GM12878 (cell line): Measurements from ENCODE around the gene HDAC5. TPM values are rescaled to one million over a fixed set of nuclear protein-coding genes. Genes with fewer than 3 reads are reported as not detected.

Source experiments
- CHD1 ChIP-seq: IDR thresholded peaks from 2 replicates; pipeline ENCODE4 v1.6.1; 2012; ENCODE audit warnings: low read depth, low read length, improper control_type of control experiment
- CHD2 ChIP-seq: IDR thresholded peaks from 2 replicates; pipeline ENCODE4 v1.6.1; 2011; ENCODE audit warnings: low read depth, low read length, improper control_type of control experiment, borderline replicate concordance
- EP300 ChIP-seq, 2 experiments: fragments of 150-350 bp in 1 of 2; IDR thresholded peaks; 2 replicates each; pipeline ENCODE4 v1.6.1; 2011 to 2012; ENCODE audit warnings: low read depth in 2 of 2, low read length in 2 of 2, borderline replicate concordance in 1 of 2, improper control_type of control experiment in 1 of 2, inconsistent platforms in 1 of 2; ENCODE audit not compliant: control insufficient read depth in 1 of 2
- EZH2 ChIP-seq: IDR thresholded peaks from 2 replicates; pipeline ENCODE4 v1.6.1; 2012; ENCODE audit warnings: low read depth, mild to moderate bottlenecking, control low read depth, inconsistent platforms, low read length, borderline replicate concordance; ENCODE audit not compliant: control insufficient read depth
- IKZF1 ChIP-seq: fragments of 450-650 bp; conservative IDR thresholded peaks from 2 replicates; pipeline ENCODE4 v1.6.1; 2017; ENCODE audit warnings: antibody characterized with exemption, mild to moderate bottlenecking
- IKZF2 ChIP-seq, 2 experiments: fragments of 450-650 bp; IDR thresholded peaks; 2 replicates each; pipeline ENCODE4 v1.6.1; 2017; ENCODE audit warnings: mild to moderate bottlenecking in 2 of 2, moderate library complexity in 2 of 2
- MTA2 ChIP-seq: fragments of 450-650 bp; IDR thresholded peaks from 2 replicates; pipeline ENCODE4 v1.6.1; 2016; ENCODE audit warnings: low read depth, mild to moderate bottlenecking, moderate library complexity
- NR2F1 ChIP-seq: fragments of 450-650 bp; conservative IDR thresholded peaks from 2 replicates; pipeline ENCODE4 v1.6.1; 2017; ENCODE audit warnings: mild to moderate bottlenecking
- PAX8 ChIP-seq: fragments of 450-650 bp; IDR thresholded peaks from 2 replicates; pipeline ENCODE4 v1.6.1; 2017; ENCODE audit warnings: mild to moderate bottlenecking, moderate library complexity
- polyA plus RNA-seq, 11 experiments: library from polyadenylated mRNA; depleted of rRNA in 4 of 11; unstranded in 6 of 11; stranded (reverse) in 5 of 11; fragments of >200 nt; fragmentation: Nextera tagmentation in 4 of 11; fragmentation: Illumina TruSeq in 1 of 11; extraction: Ambion mirVana in 4 of 11; extraction: Trizol in 1 of 11; gene quantifications; 1 replicate in 1 of 11; 2 replicates in 10 of 11; pipeline versions ENCODE4 v1.2.1 to v1.2.3, GENCODE V29; 2011 to 2016; ENCODE audit warnings: inconsistent platforms in 2 of 11, missing spikeins in 2 of 11, low read depth in 1 of 11
- total RNA-seq, 4 experiments: library from RNA; depleted of rRNA in 3 of 4; stranded (reverse); fragments of >200 nt in 3 of 4; fragmentation: Illumina TruSeq in 1 of 4; extraction: Trizol in 1 of 4; gene quantifications; 2 replicates each; pipeline versions ENCODE4 v1.2.1 to v1.2.3, GENCODE V29; 2013 to 2021
- TF ChIP-seq, protein P1 (sequence below): fragments of 450-650 bp; IDR thresholded peaks from 2 replicates; pipeline ENCODE4 v1.6.1; 2017; ENCODE audit warnings: mild to moderate bottlenecking, moderate library complexity
- TF ChIP-seq, protein P2 (sequence below): IDR thresholded peaks from 2 replicates; pipeline ENCODE4 v1.6.1; 2012; ENCODE audit warnings: low read length, inconsistent platforms
- TF ChIP-seq, protein P3 (sequence below): fragments of 150-350 bp; IDR thresholded peaks from 2 replicates; pipeline ENCODE4 v1.6.1; 2014; ENCODE audit warnings: mild to moderate bottlenecking, low read depth, low read length
- TF ChIP-seq, protein P4 (sequence below): fragments of 450-650 bp; formaldehyde crosslinking; IDR thresholded peaks from 2 replicates; pipeline ENCODE4 v1.4.0; 2022; ENCODE audit warnings: mild to moderate bottlenecking, moderate library complexity
- TF ChIP-seq, protein P5 (sequence below): fragments of 450-650 bp; formaldehyde crosslinking; IDR thresholded peaks from 2 replicates; pipeline ENCODE4 v1.5.0; 2022; ENCODE audit warnings: mild to moderate bottlenecking, missing genetic modification characterization

Gene HDAC5
- total and polyA plus RNA-seq, 10 of the 15 experiments (the other 5 are each of a cell fraction or from before 2014, with no cell fraction given): 1.1 to 58.0 (median 27.3) TPM

DNA sequence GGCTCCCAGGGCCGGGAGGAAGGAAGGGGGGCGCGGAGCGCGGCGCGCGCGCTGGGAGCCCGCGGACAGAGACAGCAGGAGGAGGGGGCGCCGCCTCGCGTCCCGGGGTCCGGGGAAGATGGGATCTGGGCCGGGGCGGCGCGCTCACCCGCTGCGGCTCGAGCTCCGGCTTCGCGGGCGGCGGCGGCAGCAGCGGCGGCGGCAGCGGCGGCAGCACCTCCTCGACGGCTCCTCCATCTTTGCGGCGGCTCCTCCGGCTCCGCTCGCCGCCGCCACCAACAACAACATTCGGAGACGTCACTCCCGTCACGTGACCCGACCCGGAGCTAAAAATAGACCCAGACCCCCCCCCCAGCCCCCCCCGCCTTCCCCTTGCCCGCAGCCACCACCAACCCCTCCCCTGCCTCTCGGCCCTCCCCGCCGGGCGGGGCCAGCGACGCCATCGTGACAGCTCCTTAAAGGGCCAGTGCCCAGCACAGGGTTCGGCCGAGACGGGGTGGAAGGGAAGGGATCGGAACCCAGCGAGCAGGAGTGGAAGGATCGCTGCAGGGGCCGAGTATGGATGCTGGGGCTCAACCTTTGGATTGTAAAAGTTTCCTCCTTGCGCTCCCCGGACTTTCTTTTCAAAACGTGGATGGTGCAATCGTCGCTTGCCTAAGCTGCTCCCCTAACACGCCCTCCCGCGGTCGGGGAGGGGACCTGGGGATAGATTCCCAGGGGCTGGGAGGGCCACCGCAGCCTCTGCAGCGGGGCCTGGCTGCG, at the start of gene HDAC5 (continued):
- TF ChIP-seq, protein P1, sequence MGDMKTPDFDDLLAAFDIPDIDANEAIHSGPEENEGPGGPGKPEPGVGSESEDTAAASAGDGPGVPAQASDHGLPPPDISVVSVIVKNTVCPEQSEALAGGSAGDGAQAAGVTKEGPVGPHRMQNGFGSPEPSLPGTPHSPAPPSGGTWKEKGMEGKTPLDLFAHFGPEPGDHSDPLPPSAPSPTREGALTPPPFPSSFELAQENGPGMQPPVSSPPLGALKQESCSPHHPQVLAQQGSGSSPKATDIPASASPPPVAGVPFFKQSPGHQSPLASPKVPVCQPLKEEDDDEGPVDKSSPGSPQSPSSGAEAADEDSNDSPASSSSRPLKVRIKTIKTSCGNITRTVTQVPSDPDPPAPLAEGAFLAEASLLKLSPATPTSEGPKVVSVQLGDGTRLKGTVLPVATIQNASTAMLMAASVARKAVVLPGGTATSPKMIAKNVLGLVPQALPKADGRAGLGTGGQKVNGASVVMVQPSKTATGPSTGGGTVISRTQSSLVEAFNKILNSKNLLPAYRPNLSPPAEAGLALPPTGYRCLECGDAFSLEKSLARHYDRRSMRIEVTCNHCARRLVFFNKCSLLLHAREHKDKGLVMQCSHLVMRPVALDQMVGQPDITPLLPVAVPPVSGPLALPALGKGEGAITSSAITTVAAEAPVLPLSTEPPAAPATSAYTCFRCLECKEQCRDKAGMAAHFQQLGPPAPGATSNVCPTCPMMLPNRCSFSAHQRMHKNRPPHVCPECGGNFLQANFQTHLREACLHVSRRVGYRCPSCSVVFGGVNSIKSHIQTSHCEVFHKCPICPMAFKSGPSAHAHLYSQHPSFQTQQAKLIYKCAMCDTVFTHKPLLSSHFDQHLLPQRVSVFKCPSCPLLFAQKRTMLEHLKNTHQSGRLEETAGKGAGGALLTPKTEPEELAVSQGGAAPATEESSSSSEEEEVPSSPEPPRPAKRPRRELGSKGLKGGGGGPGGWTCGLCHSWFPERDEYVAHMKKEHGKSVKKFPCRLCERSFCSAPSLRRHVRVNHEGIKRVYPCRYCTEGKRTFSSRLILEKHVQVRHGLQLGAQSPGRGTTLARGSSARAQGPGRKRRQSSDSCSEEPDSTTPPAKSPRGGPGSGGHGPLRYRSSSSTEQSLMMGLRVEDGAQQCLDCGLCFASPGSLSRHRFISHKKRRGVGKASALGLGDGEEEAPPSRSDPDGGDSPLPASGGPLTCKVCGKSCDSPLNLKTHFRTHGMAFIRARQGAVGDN: peak; percentile 69
- TF ChIP-seq MTA2 (peak; percentile 32; the same call in 1 of the 2 replicates), CHD2 (peak; percentile 24; the same call in 1 of the 2 replicates), PAX8 (no peak), CHD1 (no peak), NR2F1 (peak; percentile 47), IKZF2 (IDR thresholded peaks at IDR 0.05) (peak; percentile 83 to 84), EZH2 (no peak), EP300 (IDR thresholded peaks at IDR 0.05; ENCODE audit: borderline replicate concordance in 1 of 2, control insufficient read depth in 1 of 2, low read depth in 2 of 2, low read length in 2 of 2) (no peak), IKZF1 (peak; percentile 83)
- TF ChIP-seq, protein P2, sequence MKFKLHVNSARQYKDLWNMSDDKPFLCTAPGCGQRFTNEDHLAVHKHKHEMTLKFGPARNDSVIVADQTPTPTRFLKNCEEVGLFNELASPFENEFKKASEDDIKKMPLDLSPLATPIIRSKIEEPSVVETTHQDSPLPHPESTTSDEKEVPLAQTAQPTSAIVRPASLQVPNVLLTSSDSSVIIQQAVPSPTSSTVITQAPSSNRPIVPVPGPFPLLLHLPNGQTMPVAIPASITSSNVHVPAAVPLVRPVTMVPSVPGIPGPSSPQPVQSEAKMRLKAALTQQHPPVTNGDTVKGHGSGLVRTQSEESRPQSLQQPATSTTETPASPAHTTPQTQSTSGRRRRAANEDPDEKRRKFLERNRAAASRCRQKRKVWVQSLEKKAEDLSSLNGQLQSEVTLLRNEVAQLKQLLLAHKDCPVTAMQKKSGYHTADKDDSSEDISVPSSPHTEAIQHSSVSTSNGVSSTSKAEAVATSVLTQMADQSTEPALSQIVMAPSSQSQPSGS: no peak
- TF ChIP-seq, protein P3, sequence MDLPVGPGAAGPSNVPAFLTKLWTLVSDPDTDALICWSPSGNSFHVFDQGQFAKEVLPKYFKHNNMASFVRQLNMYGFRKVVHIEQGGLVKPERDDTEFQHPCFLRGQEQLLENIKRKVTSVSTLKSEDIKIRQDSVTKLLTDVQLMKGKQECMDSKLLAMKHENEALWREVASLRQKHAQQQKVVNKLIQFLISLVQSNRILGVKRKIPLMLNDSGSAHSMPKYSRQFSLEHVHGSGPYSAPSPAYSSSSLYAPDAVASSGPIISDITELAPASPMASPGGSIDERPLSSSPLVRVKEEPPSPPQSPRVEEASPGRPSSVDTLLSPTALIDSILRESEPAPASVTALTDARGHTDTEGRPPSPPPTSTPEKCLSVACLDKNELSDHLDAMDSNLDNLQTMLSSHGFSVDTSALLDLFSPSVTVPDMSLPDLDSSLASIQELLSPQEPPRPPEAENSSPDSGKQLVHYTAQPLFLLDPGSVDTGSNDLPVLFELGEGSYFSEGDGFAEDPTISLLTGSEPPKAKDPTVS: no peak
- TF ChIP-seq, protein P4, sequence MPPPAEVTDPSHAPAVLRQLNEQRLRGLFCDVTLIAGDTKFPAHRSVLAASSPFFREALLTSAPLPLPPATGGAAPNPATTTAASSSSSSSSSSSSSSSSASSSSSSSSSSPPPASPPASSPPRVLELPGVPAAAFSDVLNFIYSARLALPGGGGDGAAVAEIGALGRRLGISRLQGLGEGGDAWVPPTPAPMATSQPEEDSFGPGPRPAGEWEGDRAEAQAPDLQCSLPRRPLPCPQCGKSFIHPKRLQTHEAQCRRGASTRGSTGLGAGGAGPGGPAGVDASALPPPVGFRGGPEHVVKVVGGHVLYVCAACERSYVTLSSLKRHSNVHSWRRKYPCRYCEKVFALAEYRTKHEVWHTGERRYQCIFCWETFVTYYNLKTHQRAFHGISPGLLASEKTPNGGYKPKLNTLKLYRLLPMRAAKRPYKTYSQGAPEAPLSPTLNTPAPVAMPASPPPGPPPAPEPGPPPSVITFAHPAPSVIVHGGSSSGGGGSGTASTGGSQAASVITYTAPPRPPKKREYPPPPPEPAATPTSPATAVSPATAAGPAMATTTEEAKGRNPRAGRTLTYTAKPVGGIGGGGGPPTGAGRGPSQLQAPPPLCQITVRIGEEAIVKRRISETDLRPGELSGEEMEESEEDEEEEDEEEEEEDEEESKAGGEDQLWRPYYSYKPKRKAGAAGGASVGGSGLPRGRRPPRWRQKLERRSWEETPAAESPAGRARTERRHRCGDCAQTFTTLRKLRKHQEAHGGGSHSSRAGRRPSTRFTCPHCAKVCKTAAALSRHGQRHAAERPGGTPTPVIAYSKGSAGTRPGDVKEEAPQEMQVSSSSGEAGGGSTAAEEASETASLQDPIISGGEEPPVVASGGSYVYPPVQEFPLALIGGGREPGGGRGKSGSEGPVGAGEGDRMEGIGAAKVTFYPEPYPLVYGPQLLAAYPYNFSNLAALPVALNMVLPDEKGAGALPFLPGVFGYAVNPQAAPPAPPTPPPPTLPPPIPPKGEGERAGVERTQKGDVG (CRISPR knock-in tag): no peak
- TF ChIP-seq, protein P5, sequence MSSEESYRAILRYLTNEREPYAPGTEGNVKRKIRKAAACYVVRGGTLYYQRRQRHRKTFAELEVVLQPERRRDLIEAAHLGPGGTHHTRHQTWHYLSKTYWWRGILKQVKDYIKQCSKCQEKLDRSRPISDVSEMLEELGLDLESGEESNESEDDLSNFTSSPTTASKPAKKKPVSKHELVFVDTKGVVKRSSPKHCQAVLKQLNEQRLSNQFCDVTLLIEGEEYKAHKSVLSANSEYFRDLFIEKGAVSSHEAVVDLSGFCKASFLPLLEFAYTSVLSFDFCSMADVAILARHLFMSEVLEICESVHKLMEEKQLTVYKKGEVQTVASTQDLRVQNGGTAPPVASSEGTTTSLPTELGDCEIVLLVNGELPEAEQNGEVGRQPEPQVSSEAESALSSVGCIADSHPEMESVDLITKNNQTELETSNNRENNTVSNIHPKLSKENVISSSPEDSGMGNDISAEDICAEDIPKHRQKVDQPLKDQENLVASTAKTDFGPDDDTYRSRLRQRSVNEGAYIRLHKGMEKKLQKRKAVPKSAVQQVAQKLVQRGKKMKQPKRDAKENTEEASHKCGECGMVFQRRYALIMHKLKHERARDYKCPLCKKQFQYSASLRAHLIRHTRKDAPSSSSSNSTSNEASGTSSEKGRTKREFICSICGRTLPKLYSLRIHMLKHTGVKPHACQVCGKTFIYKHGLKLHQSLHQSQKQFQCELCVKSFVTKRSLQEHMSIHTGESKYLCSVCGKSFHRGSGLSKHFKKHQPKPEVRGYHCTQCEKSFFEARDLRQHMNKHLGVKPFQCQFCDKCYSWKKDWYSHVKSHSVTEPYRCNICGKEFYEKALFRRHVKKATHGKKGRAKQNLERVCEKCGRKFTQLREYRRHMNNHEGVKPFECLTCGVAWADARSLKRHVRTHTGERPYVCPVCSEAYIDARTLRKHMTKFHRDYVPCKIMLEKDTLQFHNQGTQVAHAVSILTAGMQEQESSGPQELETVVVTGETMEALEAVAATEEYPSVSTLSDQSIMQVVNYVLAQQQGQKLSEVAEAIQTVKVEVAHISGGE: no peak
